HepG2 (cell line): Measurements from ENCODE around the gene PGGT1B. TPM values are rescaled to one million over a fixed set of nuclear protein-coding genes. Genes with fewer than 3 reads are reported as not detected.

ENCODE experiments used
- ARNT2 ChIP-seq: sonication (generic); formaldehyde crosslinking; IDR thresholded peaks from 2 replicates; pipeline ENCODE4 v1.8.0; 2022; ENCODE audit warnings: mild to moderate bottlenecking, low read depth, missing genetic modification reagents, moderate library complexity
- E2F5 ChIP-seq: sonication (generic); formaldehyde crosslinking; conservative IDR thresholded peaks from 2 replicates; pipeline ENCODE4 v1.4.0; 2020; ENCODE audit warnings: missing genetic modification reagents
- GLMP ChIP-seq: sonication (generic); formaldehyde crosslinking; IDR thresholded peaks from 2 replicates; pipeline ENCODE4 v1.9.0; 2021; ENCODE audit warnings: missing genetic modification reagents, mild to moderate bottlenecking, borderline replicate concordance
- HNRNPK ChIP-seq: fragments of 200-400 bp; formaldehyde crosslinking; IDR thresholded peaks from 2 replicates; pipeline ENCODE4 v1.6.1; 2018; ENCODE audit warnings: low read length, low read depth, moderate library complexity, mild to moderate bottlenecking; ENCODE audit not compliant: poor library complexity, severe bottlenecking
- LCORL ChIP-seq, 2 experiments: fragments of 450-650 bp in 1 of 2; sonication (generic) in 1 of 2; formaldehyde crosslinking in 1 of 2; IDR thresholded peaks; 2 replicates each; pipeline versions ENCODE4 v1.5.0 to v1.6.1; 2017 to 2020; ENCODE audit warnings: antibody characterized with exemption in 1 of 2, missing genetic modification reagents in 1 of 2
- NFE2L2 ChIP-seq: fragments of 150-350 bp; IDR thresholded peaks from 2 replicates; pipeline ENCODE4 v1.6.1; 2014; ENCODE audit warnings: low read length
- PAWR ChIP-seq: sonication (generic); formaldehyde crosslinking; IDR thresholded peaks from 2 replicates; pipeline ENCODE4 v1.4.0; 2020; ENCODE audit warnings: missing genetic modification reagents, mild to moderate bottlenecking, borderline replicate concordance
- TOE1 ChIP-seq: sonication (generic); formaldehyde crosslinking; IDR thresholded peaks from 2 replicates; pipeline ENCODE4 v1.4.0; 2020; ENCODE audit warnings: mild to moderate bottlenecking, missing genetic modification reagents
- ZNF337 ChIP-seq: sonication (generic); formaldehyde crosslinking; IDR thresholded peaks from 2 replicates; pipeline ENCODE4 v1.5.1; 2020; ENCODE audit warnings: missing genetic modification reagents, low read depth, mild to moderate bottlenecking, borderline replicate concordance
- ZNF639 ChIP-seq: conservative IDR thresholded peaks from 2 replicates; pipeline ENCODE4 v1.6.1; 2018; ENCODE audit warnings: missing genetic modification reagents
- ZNF841 ChIP-seq: sonication (generic); formaldehyde crosslinking; IDR thresholded peaks from 2 replicates; pipeline ENCODE4 v1.8.1; 2023; ENCODE audit warnings: missing genetic modification reagents, borderline replicate concordance
- ZZZ3 ChIP-seq: sonication (generic); formaldehyde crosslinking; IDR thresholded peaks from 2 replicates; pipeline ENCODE4 v1.4.0; 2020; ENCODE audit warnings: missing genetic modification reagents, mild to moderate bottlenecking, borderline replicate concordance
- polyA plus RNA-seq, 8 experiments: library from polyadenylated mRNA; depleted of rRNA in 3 of 8; stranded (reverse) in 7 of 8; unstranded in 1 of 8; fragments of >200 nt; fragmentation: Illumina TruSeq in 4 of 8; extraction: Trizol in 4 of 8; gene quantifications; 2 replicates each; pipeline versions ENCODE4 v1.2.1 to v1.2.3, GENCODE V29; 2011 to 2016; ENCODE audit warnings: low read depth in 4 of 8, missing spikeins in 1 of 8, mixed read lengths in 1 of 8; ENCODE audit not compliant: insufficient read depth in 1 of 8
- total RNA-seq, 5 experiments: library from RNA; depleted of rRNA; stranded (reverse); fragments of >200 nt; fragmentation: Illumina TruSeq; extraction: Trizol; gene quantifications; 2 replicates each; pipeline ENCODE4 v1.2.3, GENCODE V29; 2016; ENCODE audit warnings: low read depth in 1 of 5
- TF ChIP-seq, protein P1 (sequence below): sonication (generic); formaldehyde crosslinking; conservative IDR thresholded peaks from 2 replicates; pipeline ENCODE4 v1.8.0; 2022; ENCODE audit warnings: low read depth, missing genetic modification reagents
- TF ChIP-seq, protein P2 (sequence below): sonication (generic); formaldehyde crosslinking; IDR thresholded peaks from 2 replicates; pipeline ENCODE4 v1.4.0; 2020; ENCODE audit warnings: missing genetic modification reagents, mild to moderate bottlenecking, borderline replicate concordance
- TF ChIP-seq, protein P3 (sequence below): sonication (generic); formaldehyde crosslinking; IDR thresholded peaks from 2 replicates; pipeline ENCODE4; 2020; ENCODE audit warnings: missing genetic modification reagents, mild to moderate bottlenecking, borderline replicate concordance

PGGT1B gene
- total and polyA plus RNA-seq, 2 of the 13 experiments (the other 11 are each of a cell fraction or from before 2014, with no cell fraction given) = 2.4 to 42.7 TPM

GRCh38 chr5:115262321-115263077 is at the start of gene PGGT1B (continued):
- TF ChIP-seq, protein P1, sequence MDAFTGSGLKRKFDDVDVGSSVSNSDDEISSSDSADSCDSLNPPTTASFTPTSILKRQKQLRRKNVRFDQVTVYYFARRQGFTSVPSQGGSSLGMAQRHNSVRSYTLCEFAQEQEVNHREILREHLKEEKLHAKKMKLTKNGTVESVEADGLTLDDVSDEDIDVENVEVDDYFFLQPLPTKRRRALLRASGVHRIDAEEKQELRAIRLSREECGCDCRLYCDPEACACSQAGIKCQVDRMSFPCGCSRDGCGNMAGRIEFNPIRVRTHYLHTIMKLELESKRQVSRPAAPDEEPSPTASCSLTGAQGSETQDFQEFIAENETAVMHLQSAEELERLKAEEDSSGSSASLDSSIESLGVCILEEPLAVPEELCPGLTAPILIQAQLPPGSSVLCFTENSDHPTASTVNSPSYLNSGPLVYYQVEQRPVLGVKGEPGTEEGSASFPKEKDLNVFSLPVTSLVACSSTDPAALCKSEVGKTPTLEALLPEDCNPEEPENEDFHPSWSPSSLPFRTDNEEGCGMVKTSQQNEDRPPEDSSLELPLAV (CRISPR knock-in tag) = no peak
- no peak for TF ChIP-seq PAWR (CRISPR knock-in tag)
- no peak for TF ChIP-seq ZZZ3 (CRISPR knock-in tag)
- TF ChIP-seq GLMP (CRISPR knock-in tag) = no peak
- TF ChIP-seq ARNT2 (CRISPR knock-in tag) = no peak
- TF ChIP-seq, protein P2, sequence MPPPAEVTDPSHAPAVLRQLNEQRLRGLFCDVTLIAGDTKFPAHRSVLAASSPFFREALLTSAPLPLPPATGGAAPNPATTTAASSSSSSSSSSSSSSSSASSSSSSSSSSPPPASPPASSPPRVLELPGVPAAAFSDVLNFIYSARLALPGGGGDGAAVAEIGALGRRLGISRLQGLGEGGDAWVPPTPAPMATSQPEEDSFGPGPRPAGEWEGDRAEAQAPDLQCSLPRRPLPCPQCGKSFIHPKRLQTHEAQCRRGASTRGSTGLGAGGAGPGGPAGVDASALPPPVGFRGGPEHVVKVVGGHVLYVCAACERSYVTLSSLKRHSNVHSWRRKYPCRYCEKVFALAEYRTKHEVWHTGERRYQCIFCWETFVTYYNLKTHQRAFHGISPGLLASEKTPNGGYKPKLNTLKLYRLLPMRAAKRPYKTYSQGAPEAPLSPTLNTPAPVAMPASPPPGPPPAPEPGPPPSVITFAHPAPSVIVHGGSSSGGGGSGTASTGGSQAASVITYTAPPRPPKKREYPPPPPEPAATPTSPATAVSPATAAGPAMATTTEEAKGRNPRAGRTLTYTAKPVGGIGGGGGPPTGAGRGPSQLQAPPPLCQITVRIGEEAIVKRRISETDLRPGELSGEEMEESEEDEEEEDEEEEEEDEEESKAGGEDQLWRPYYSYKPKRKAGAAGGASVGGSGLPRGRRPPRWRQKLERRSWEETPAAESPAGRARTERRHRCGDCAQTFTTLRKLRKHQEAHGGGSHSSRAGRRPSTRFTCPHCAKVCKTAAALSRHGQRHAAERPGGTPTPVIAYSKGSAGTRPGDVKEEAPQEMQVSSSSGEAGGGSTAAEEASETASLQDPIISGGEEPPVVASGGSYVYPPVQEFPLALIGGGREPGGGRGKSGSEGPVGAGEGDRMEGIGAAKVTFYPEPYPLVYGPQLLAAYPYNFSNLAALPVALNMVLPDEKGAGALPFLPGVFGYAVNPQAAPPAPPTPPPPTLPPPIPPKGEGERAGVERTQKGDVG (CRISPR knock-in tag) = peak; percentile 35; the same call in 1 of the 2 replicates
- no peak for TF ChIP-seq TOE1 (CRISPR knock-in tag)
- no peak for TF ChIP-seq NFE2L2
- TF ChIP-seq, protein P3, sequence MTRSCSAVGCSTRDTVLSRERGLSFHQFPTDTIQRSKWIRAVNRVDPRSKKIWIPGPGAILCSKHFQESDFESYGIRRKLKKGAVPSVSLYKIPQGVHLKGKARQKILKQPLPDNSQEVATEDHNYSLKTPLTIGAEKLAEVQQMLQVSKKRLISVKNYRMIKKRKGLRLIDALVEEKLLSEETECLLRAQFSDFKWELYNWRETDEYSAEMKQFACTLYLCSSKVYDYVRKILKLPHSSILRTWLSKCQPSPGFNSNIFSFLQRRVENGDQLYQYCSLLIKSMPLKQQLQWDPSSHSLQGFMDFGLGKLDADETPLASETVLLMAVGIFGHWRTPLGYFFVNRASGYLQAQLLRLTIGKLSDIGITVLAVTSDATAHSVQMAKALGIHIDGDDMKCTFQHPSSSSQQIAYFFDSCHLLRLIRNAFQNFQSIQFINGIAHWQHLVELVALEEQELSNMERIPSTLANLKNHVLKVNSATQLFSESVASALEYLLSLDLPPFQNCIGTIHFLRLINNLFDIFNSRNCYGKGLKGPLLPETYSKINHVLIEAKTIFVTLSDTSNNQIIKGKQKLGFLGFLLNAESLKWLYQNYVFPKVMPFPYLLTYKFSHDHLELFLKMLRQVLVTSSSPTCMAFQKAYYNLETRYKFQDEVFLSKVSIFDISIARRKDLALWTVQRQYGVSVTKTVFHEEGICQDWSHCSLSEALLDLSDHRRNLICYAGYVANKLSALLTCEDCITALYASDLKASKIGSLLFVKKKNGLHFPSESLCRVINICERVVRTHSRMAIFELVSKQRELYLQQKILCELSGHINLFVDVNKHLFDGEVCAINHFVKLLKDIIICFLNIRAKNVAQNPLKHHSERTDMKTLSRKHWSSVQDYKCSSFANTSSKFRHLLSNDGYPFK (CRISPR knock-in tag) = peak; percentile 88; the same call in 1 of the 2 replicates
- TF ChIP-seq LCORL (IDR thresholded peaks at IDR 0.05) = peak; percentile 76
- no peak for TF ChIP-seq LCORL (CRISPR knock-in tag; IDR thresholded peaks at IDR 0.05)
- 0 out of 2 replicates have a peak, but pooled peaks have one; percentile 85 for TF ChIP-seq ZNF337 (CRISPR knock-in tag)
- TF ChIP-seq ZNF639 (CRISPR knock-in tag) = 0 out of 2 replicates have a peak, but pooled peaks have one; percentile 35
- no peak for TF ChIP-seq ZNF841 (CRISPR knock-in tag)
- TF ChIP-seq HNRNPK = no peak
- 0 out of 2 replicates have a peak, but pooled peaks have one; percentile 36 for TF ChIP-seq E2F5 (CRISPR knock-in tag)
